DOHH2 (cell line): ENCODE results near the gene C16orf96.

ENCODE experiments used
- H3F3A ChIP-seq: fragments of 200-600 bp; sonication (generic), shearing (Covaris generic); 2 replicates; pipeline ENCODE4 v1.6.0; 2016; ENCODE audit warnings: antibody characterized with exemption, mild to moderate bottlenecking; ENCODE audit not compliant: control insufficient read depth, insufficient read depth
- H3K27ac ChIP-seq: fragments of 200-600 bp; sonication (generic); 2 replicates; pipeline ENCODE4 v1.5.1; 2014; ENCODE audit warnings: low read depth, mild to moderate bottlenecking, low read length, moderate library complexity
- H3K27me3 ChIP-seq: fragments of 200-600 bp; sonication (generic); 2 replicates; pipeline ENCODE4 v1.6.1; 2014; ENCODE audit warnings: mild to moderate bottlenecking, low read length, mixed read lengths; ENCODE audit not compliant: control insufficient read depth
- H3K36me3 ChIP-seq: fragments of 200-600 bp; sonication (generic); 2 replicates; pipeline ENCODE4 v1.6.1; 2014; ENCODE audit warnings: mild to moderate bottlenecking, low read length, moderate library complexity, mixed read lengths; ENCODE audit not compliant: control insufficient read depth
- H3K4me1 ChIP-seq: fragments of 200-600 bp; sonication (generic); 2 replicates; pipeline ENCODE4 v1.6.1; 2014; ENCODE audit warnings: mild to moderate bottlenecking, low read length, mixed read lengths; ENCODE audit not compliant: control insufficient read depth
- H3K4me2 ChIP-seq: fragments of 200-600 bp; sonication (generic); 2 replicates; pipeline ENCODE4 v1.6.0; 2014; ENCODE audit warnings: mild to moderate bottlenecking, low read length, moderate library complexity
- H3K4me3 ChIP-seq: fragments of 200-600 bp; sonication (generic); 2 replicates; pipeline ENCODE4 v1.5.1; 2014; ENCODE audit warnings: mild to moderate bottlenecking, low read length, mixed read lengths
- H3K79me2 ChIP-seq: fragments of 200-600 bp; sonication (generic); 2 replicates; pipeline ENCODE4 v1.6.1; 2014; ENCODE audit warnings: mild to moderate bottlenecking, low read length, mixed read lengths; ENCODE audit not compliant: control insufficient read depth
- H3K9me2 ChIP-seq: fragments of 200-600 bp; sonication (generic); replicated peaks from 2 replicates; pipeline ENCODE4 v1.6.1; 2014; ENCODE audit warnings: mild to moderate bottlenecking, low read length, mixed read lengths; ENCODE audit not compliant: control insufficient read depth
- H3K9me3 ChIP-seq: fragments of 200-600 bp; sonication (generic); 2 replicates; pipeline ENCODE4 v1.6.1; 2014; ENCODE audit warnings: antibody characterized with exemption, low read length, mixed read lengths; ENCODE audit not compliant: control insufficient read depth, insufficient read depth
- H4K20me1 ChIP-seq: fragments of 200-600 bp; sonication (generic); 2 replicates; pipeline ENCODE4 v1.6.0; 2014; ENCODE audit warnings: low read depth, mild to moderate bottlenecking, antibody characterized with exemption, low read length, moderate library complexity; ENCODE audit not compliant: control insufficient read depth, insufficient read depth
- CTCF ChIP-seq: fragments of 200-600 bp; sonication (generic); IDR thresholded peaks from one replicate; pipeline ENCODE4 v1.5.1; 2014; ENCODE audit warnings: antibody characterized with exemption, mild to moderate bottlenecking, low read depth, low read length; ENCODE audit not compliant: poor library complexity, severe bottlenecking
- EZH2phosphoT487 ChIP-seq: fragments of 200-600 bp; sonication (generic); IDR thresholded peaks from 2 replicates; pipeline ENCODE4 v1.6.1; 2017; ENCODE audit warnings: borderline replicate concordance, mild to moderate bottlenecking, antibody characterized with exemption, low read length, moderate library complexity, mixed read lengths

Gene C16orf96

GRCh38 chr16:4583906-4584305 is 27.8 kb downstream of the C16orf96 start:
- H3K4me1 ChIP-seq: no peaks in the 10 kb centered on the region
- H4K20me1 ChIP-seq: no peaks in the 10 kb centered on the region
- H3K9me3 ChIP-seq: no peaks in the 10 kb centered on the region
- H3K27me3 ChIP-seq: peaks cover 11% of the 10 kb centered on the region; the same call in 1 of the 2 replicates
- TF ChIP-seq EZH2phosphoT487: no peak
- no peak for TF ChIP-seq CTCF
- H3F3A ChIP-seq: no peaks in the 10 kb centered on the region
- H3K36me3 ChIP-seq: no peaks in the 10 kb centered on the region
- no peaks in the 10 kb centered on the region for H3K9me2 ChIP-seq
- no peaks in the 10 kb centered on the region for H3K79me2 ChIP-seq
- H3K4me2 ChIP-seq: no peak overlapping the region
- H3K4me3 ChIP-seq: no peak overlapping the region
- H3K27ac ChIP-seq: no peak overlapping the region

DNA sequence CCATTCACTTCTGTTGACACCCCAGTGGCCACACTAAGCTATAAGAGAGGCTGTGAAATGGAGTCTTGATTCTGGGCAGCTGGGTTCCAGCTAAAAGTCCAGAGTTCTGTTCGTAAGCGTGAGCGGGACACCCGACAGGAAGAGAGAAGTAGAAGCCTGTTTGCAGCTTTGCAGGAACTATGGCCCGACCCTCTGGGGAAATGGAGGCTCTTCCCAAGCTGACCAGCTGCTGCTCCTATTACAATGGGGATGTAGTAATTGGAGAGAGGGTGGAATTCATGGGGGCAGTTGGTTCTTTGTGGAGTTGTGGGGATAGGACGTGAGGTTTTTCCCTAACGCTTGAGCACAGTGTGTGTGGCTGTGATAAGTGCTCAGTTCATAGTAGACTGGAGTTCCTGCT is 30.2 kb downstream of the C16orf96 start:
- H3K4me2 ChIP-seq: no peak overlapping the region
- no peak overlapping the region for H3K4me3 ChIP-seq
- no peaks in the 10 kb centered on the region for H4K20me1 ChIP-seq
- H3K79me2 ChIP-seq: no peaks in the 10 kb centered on the region
- no peaks in the 10 kb centered on the region for H3F3A ChIP-seq
- H3K27me3 ChIP-seq: peaks cover 11% of the 10 kb centered on the region; the same call in 1 of the 2 replicates
- no peaks in the 10 kb centered on the region for H3K4me1 ChIP-seq
- TF ChIP-seq CTCF: no peak
- no peak for TF ChIP-seq EZH2phosphoT487
- H3K36me3 ChIP-seq: no peaks in the 10 kb centered on the region
- H3K9me2 ChIP-seq: no peaks in the 10 kb centered on the region
- no peaks in the 10 kb centered on the region for H3K9me3 ChIP-seq
- no peak overlapping the region for H3K27ac ChIP-seq

DNA sequence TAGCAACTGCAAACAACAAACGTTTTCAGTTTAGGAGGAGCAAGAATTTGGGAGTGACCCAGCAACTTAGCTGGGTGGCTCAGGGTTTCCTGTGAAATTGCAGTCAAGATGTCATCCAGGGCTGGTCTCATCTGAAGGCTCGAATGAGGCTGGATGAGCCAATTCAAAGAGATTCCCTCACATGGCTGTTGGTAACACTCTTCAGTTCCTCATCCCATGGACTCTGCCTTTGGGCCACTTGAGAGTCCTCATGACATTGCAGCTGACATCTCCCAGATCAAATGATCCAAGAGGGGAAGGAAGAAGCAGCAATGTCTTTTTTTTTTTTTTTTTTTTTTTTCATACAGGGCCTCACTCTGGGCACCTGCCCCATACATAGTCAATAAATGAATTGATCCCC is 32.2 kb downstream of the C16orf96 start:
- TF ChIP-seq EZH2phosphoT487 (no peak), CTCF (no peak)
- Histone ChIP-seq H3K9me3 (no peaks in the 10 kb centered on the region), H3K4me2 (no peak overlapping the region), H3F3A (no peaks in the 10 kb centered on the region), H3K4me3 (no peak overlapping the region), H3K27ac (no peak overlapping the region), H4K20me1 (no peaks in the 10 kb centered on the region), H3K36me3 (no peaks in the 10 kb centered on the region), H3K79me2 (no peaks in the 10 kb centered on the region), H3K27me3 (peaks cover 13% of the 10 kb centered on the region; the same call in 1 of the 2 replicates), H3K4me1 (no peaks in the 10 kb centered on the region), H3K9me2 (no peaks in the 10 kb centered on the region)

DNA sequence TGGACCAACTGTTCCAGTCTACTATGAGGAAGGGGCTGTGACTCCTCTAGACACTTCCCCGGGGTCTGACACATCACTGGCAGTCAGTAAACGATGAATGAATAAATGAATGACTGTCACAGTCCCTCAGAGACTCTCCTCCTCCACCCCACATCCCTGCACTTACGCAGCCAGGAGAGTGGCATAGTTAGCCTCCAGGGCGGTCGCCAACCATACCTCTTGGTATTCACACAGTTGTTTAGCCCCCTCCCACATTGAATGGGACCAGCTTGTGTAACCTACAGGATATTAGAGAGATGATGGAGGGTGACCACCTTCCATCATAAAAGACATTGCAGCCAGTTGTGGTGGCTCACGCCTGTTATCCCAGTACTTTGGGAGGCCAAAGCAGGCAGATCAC is 32.8 kb downstream of the C16orf96 start:
- Histone ChIP-seq H3K27ac (no peak overlapping the region), H3K79me2 (no peaks in the 10 kb centered on the region), H3K4me3 (no peak overlapping the region), H3K4me2 (no peak overlapping the region), H3K9me3 (no peaks in the 10 kb centered on the region), H3K36me3 (no peaks in the 10 kb centered on the region), H4K20me1 (no peaks in the 10 kb centered on the region), H3K27me3 (peaks cover 13% of the 10 kb centered on the region; the same call in 1 of the 2 replicates), H3K4me1 (no peaks in the 10 kb centered on the region), H3K9me2 (no peaks in the 10 kb centered on the region), H3F3A (no peaks in the 10 kb centered on the region)
- TF ChIP-seq CTCF (no peak), EZH2phosphoT487 (no peak)
